PC-9 (cell line): ENCODE data around the gene SYPL2.

Source experiments
- EZH2 ChIP-seq: fragments of 200-600 bp; sonication (generic); IDR thresholded peaks from 2 replicates; pipeline ENCODE4 v1.8.0; 2017; ENCODE audit warnings: antibody characterized with exemption, low read depth
- TF ChIP-seq, protein P1 (sequence below): fragments of 200-600 bp; sonication (generic); conservative IDR thresholded peaks from 2 replicates; pipeline ENCODE4 v1.6.1; 2017; ENCODE audit warnings: mixed run types, antibody characterized with exemption, mild to moderate bottlenecking, moderate library complexity

DNA sequence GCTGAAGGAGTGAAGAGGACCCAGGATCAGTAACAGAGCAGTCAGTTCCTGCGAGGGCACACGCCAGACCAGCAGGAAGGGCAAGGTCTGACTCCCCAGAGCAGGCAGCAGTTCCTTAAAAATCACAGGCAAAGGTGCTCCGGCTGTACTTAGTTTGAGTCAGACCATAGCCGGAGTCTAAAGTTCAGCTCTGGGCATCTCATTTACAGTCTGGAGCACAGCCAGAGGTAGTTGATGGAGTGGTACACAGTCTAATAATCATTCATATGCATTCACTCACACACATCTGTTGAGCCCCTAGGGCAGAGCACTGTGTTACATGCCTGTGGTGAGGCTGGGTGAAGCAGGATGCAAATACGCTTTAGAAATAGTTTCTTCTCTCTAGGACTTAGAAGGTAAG is 50.5 kb downstream of the SYPL2 start:
- TF ChIP-seq, protein P1, sequence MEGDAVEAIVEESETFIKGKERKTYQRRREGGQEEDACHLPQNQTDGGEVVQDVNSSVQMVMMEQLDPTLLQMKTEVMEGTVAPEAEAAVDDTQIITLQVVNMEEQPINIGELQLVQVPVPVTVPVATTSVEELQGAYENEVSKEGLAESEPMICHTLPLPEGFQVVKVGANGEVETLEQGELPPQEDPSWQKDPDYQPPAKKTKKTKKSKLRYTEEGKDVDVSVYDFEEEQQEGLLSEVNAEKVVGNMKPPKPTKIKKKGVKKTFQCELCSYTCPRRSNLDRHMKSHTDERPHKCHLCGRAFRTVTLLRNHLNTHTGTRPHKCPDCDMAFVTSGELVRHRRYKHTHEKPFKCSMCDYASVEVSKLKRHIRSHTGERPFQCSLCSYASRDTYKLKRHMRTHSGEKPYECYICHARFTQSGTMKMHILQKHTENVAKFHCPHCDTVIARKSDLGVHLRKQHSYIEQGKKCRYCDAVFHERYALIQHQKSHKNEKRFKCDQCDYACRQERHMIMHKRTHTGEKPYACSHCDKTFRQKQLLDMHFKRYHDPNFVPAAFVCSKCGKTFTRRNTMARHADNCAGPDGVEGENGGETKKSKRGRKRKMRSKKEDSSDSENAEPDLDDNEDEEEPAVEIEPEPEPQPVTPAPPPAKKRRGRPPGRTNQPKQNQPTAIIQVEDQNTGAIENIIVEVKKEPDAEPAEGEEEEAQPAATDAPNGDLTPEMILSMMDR, result no peak
- TF ChIP-seq EZH2, result no peak
